KBM-7 (cell line): ENCODE measurements around the gene HTR7.
"Not testable (repeated sequence)": the region's sequence is repeated elsewhere in the genome, so short reads cannot be mapped to it uniquely, and the experiment has no call there.

Experiments used
- DNase-seq: peaks from one replicate; pipeline ENCODE4 v3.0.0-alpha.2; 2015
- in situ Hi-C: fragments of 300-500 bp; cut with MboI; formaldehyde crosslinking; loops from 2 replicates; pipeline ENCODE4 v1.14.3; 2020; ENCODE audit warnings: low sequenced_read_pairs, low pct_unique_long_range_greater_than_20kb, mixed read lengths

HTR7 gene

GRCh38 chr10:90862908-90863514, 5.2 kb upstream of the HTR7 start:
- in situ Hi-C loops, result loop anchor here (25.0 kb wide), 1 partner anchor 1076 kb away; no protein-coding TSS in a partner anchor
- DNase-seq, result peak; percentile 33

- in situ Hi-C loops, result loop anchor here (25.0 kb wide), 1 partner anchor 1073 kb away; no protein-coding TSS in a partner anchor
- no peak for DNase-seq
Observed at GRCh38 chr10:90860790-90861189, 3.0 kb upstream of the HTR7 start.

- no peak for DNase-seq
- in situ Hi-C loops, result loop anchor here (25.0 kb wide), 1 partner anchor 1072 kb away; no protein-coding TSS in a partner anchor
Observed at GRCh38 chr10:90859321-90859751, 1.5 kb upstream of the HTR7 start.

- DNase-seq, result no peak
- in situ Hi-C loops, result loop anchor here (25.0 kb wide), 1 partner anchor 1071 kb away; no protein-coding TSS in a partner anchor
Observed at GRCh38 chr10:90858461-90858968, 676 bp upstream of the HTR7 start.

GRCh38 chr10:90856964-90857634, 740 bp downstream of the HTR7 start:
- DNase-seq, result no peak
- in situ Hi-C loops, result loop anchor here (25.0 kb wide), 1 partner anchor 1070 kb away; no protein-coding TSS in a partner anchor

GRCh38 chr10:90856261-90856660, 1.6 kb downstream of the HTR7 start:
- in situ Hi-C loops, result loop anchor here (25.0 kb wide), 1 partner anchor 1069 kb away; no protein-coding TSS in a partner anchor
- DNase-seq, result no peak

- in situ Hi-C loops, result loop anchor here (25.0 kb wide), 1 partner anchor 1068 kb away; no protein-coding TSS in a partner anchor
- no peak for DNase-seq
Observed at GRCh38 chr10:90855126-90855525, 2.7 kb downstream of the HTR7 start.

- in situ Hi-C loops, result loop anchor here (25.0 kb wide), 1 partner anchor 1063 kb away; no protein-coding TSS in a partner anchor
- no peak for DNase-seq
Observed at GRCh38 chr10:90849956-90850749, 7.7 kb downstream of the HTR7 start.

- in situ Hi-C loops, result no loop called here
- DNase-seq, result peak; percentile 12
Observed at GRCh38 chr10:90847436-90847835, 10.4 kb downstream of the HTR7 start.

- in situ Hi-C loops, result no loop called here
- DNase-seq, result no peak
Observed at GRCh38 chr10:90846746-90847145, 11.1 kb downstream of the HTR7 start.

- in situ Hi-C loops, result no loop called here
Observed at GRCh38 chr10:90845726-90846125, 12.1 kb downstream of the HTR7 start.

GRCh38 chr10:90842725-90843124, 15.1 kb downstream of the HTR7 start:
- DNase-seq, result no peak
- in situ Hi-C loops, result no loop called here

More at GRCh38 chr10:90845726-90846125, 12.1 kb downstream of the HTR7 start:
- no peak for DNase-seq

GRCh38 chr10:90837486-90837885, 20.4 kb downstream of the HTR7 start:
- DNase-seq, result no peak
- in situ Hi-C loops, result no loop called here

- in situ Hi-C loops, result no loop called here
- DNase-seq, result no peak
Observed at GRCh38 chr10:90834326-90834725, 23.5 kb downstream of the HTR7 start.

- DNase-seq, result no peak
- in situ Hi-C loops, result no loop called here
Observed at GRCh38 chr10:90832111-90832510, 25.7 kb downstream of the HTR7 start.

- DNase-seq, result no peak
- in situ Hi-C loops, result no loop called here
Observed at GRCh38 chr10:90822508-90822907, 35.3 kb downstream of the HTR7 start.

GRCh38 chr10:90821864-90822263, 36.0 kb downstream of the HTR7 start:
- in situ Hi-C loops, DNase-seq: not testable (repeated sequence)

GRCh38 chr10:90819911-90820310, 37.9 kb downstream of the HTR7 start:
- DNase-seq, result no peak
- in situ Hi-C loops, result no loop called here

GRCh38 chr10:90818736-90819135, 39.1 kb downstream of the HTR7 start:
- in situ Hi-C loops, result no loop called here
- no peak for DNase-seq
